ENCODE data around the gene AGTR1.
"Not testable (repeated sequence)": the region's sequence is repeated elsewhere in the genome, so short reads cannot be mapped to it uniquely, and the experiment has no call there.

AGTR1 gene

GRCh38 chr3:148758303-148758884, 60.7 kb downstream of the AGTR1 start:
- no peak for DNase-seq (ENCODE audit: low spot score)

- DNase-seq (ENCODE audit: low spot score): no peak
These were observed 61.7 kb downstream of the AGTR1 start for GRCh38 chr3:148759430-148759829.

- no peak for DNase-seq (ENCODE audit: low spot score)
These were observed 65.5 kb downstream of the AGTR1 start for GRCh38 chr3:148763156-148763680.

GRCh38 chr3:148763986-148764935, 66.6 kb downstream of the AGTR1 start:
- DNase-seq (ENCODE audit: low spot score): no peak

- DNase-seq (ENCODE audit: low spot score): no peak
These were observed 74.7 kb downstream of the AGTR1 start for GRCh38 chr3:148772361-148772760.

- DNase-seq (ENCODE audit: low spot score): no peak
These were observed 75.1 kb downstream of the AGTR1 start for GRCh38 chr3:148772835-148773234.

- no peak for DNase-seq (ENCODE audit: low spot score)
These were observed 76.1 kb downstream of the AGTR1 start for GRCh38 chr3:148773805-148774204.

- DNase-seq (ENCODE audit: low spot score): no peak
These were observed 81.2 kb downstream of the AGTR1 start for GRCh38 chr3:148778926-148779325.

GRCh38 chr3:148785026-148785425, 87.3 kb downstream of the AGTR1 start:
- not testable (repeated sequence) for DNase-seq (ENCODE audit: low spot score)

GRCh38 chr3:148786159-148786558, 88.5 kb downstream of the AGTR1 start:
- not testable (repeated sequence) for DNase-seq (ENCODE audit: low spot score)

GRCh38 chr3:148789146-148789545, 91.4 kb downstream of the AGTR1 start:
- no peak for DNase-seq (ENCODE audit: low spot score)

- no peak for DNase-seq (ENCODE audit: low spot score)
These were observed 92.2 kb downstream of the AGTR1 start for GRCh38 chr3:148789906-148790305.

- DNase-seq (ENCODE audit: low spot score): no peak
These were observed 92.7 kb downstream of the AGTR1 start for GRCh38 chr3:148790370-148790769.

GRCh38 chr3:148790851-148791735, 93.4 kb downstream of the AGTR1 start:
- DNase-seq (ENCODE audit: low spot score): no peak

GRCh38 chr3:148791920-148792319, 94.2 kb downstream of the AGTR1 start:
- no peak for DNase-seq (ENCODE audit: low spot score)

- DNase-seq (ENCODE audit: low spot score): no peak
These were observed 94.8 kb downstream of the AGTR1 start for GRCh38 chr3:148792516-148792915.
